Measurements from ENCODE around the gene SS18.

The SS18 gene

DNA sequence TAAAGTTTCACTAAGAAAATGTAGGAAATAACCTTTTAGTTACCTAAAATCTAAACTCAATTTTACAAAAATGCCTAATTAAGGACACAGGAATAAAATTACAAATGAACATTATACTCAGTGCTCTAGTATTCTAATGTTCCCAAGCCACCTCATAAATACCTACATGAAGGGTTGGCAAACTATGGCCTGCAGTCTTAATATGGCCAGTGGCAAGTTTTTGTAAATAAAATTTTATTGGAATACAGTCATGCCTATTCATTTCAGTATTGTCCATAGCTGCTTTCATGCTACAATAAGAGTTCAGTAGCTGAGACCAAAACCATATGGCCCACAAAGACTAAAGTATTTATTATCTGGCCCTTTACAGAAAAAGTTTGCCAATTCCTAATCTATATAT, 53.8 kb downstream of the SS18 start:
- no peak for DNase-seq (ENCODE audit: low read depth)
- TF ChIP-seq, protein P1, sequence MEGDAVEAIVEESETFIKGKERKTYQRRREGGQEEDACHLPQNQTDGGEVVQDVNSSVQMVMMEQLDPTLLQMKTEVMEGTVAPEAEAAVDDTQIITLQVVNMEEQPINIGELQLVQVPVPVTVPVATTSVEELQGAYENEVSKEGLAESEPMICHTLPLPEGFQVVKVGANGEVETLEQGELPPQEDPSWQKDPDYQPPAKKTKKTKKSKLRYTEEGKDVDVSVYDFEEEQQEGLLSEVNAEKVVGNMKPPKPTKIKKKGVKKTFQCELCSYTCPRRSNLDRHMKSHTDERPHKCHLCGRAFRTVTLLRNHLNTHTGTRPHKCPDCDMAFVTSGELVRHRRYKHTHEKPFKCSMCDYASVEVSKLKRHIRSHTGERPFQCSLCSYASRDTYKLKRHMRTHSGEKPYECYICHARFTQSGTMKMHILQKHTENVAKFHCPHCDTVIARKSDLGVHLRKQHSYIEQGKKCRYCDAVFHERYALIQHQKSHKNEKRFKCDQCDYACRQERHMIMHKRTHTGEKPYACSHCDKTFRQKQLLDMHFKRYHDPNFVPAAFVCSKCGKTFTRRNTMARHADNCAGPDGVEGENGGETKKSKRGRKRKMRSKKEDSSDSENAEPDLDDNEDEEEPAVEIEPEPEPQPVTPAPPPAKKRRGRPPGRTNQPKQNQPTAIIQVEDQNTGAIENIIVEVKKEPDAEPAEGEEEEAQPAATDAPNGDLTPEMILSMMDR (conservative IDR thresholded peaks at IDR 0.05; ENCODE audit: control insufficient read depth, insufficient read depth, low read depth, low read length), result no peak

DNA sequence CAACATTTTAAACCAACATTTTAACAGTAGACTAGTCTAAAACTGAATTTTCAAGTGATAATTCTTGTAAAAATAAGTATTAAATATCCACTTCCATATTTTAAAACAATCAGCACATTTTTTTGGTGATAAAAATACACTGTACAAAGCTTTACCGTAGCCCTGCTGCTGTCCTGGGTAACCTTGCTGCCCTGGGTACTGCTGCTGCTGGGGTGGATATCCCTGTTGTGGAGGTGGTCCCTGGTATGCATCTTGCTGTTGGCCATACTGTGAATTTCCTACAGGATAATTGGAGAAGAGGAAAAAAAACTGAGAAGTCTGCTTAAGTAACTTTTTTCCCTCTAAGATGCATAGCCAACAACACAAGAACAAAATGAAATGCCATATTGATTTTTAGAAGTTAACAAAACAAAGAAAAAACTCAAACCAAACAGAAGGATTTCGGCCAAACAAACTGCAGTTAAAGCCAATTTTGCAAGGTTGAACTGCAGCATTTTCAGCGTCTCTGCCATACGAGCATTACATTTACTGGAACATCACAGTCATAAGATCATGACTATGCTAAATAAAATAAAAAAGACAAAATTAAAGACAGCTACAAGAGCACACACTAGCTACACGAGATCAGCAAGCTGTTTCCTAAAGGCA, 55.4 kb downstream of the SS18 start:
- no peak for DNase-seq (ENCODE audit: low read depth)
- no peak overlapping the region for H3K4me3 ChIP-seq (ENCODE audit: control insufficient read depth, low read depth, low read length)
- TF ChIP-seq, protein P1 (conservative IDR thresholded peaks at IDR 0.05; ENCODE audit: control insufficient read depth, insufficient read depth, low read depth, low read length), result no peak

More for the DNA sequence above, 53.8 kb downstream of the SS18 start:
- H3K4me3 ChIP-seq (ENCODE audit: control insufficient read depth, low read depth, low read length), result no peak overlapping the region

DNA sequence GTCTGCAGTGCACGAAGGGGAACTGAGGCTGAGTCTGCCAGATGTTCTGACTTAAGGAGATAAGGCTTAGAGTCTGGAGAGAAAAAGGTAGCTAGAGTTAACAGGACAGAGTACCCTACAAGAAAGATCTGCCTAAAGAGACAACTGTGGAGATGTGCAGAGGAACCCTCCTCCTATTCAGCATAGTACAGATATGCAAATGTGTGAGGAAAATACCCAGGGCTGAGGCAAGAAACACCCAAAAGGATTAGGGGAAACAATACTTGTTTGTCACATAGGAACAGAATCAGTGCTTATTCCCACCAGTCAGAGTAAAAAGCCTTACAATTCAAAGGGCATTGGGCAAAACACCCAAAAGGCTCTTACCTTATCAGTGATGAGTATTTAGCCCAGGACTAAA, 67.8 kb downstream of the SS18 start:
- TF ChIP-seq, protein P1 (conservative IDR thresholded peaks at IDR 0.05; ENCODE audit: control insufficient read depth, insufficient read depth, low read depth, low read length), result no peak

DNA sequence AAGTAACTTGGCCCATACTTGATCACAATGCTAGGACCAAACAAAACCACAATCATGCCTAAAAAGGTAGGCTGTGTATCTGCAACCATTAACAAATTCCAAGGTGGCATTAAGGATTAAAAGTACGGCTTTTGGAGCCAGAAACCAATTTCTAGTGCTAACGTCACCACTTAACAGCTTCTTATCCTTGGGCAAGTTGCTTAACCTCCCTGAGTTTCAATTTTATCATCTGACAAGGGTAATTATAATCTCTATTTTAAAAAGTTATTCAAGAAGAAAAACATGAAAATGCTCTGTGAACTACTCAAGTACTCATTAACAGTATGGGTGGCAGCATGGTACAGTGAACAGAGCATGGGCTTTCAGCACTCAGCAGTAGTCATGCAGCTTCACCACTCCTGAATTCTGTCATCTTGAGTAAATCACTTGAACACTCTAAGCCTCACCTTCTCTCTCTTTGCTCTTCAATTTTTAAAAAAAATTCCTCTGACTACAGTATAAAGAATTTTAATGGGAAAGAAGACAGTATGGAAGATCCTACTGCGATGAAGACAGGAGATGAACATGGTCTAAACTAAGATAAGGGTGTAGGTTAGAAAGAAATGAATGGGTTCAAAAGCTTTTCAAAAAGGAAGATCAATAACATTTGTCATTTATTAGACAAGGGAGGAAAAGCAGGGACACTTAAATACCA, 69.2 kb downstream of the SS18 start:
- DNase-seq (ENCODE audit: low read depth), result no peak
- TF ChIP-seq, protein P1 (conservative IDR thresholded peaks at IDR 0.05; ENCODE audit: control insufficient read depth, insufficient read depth, low read depth, low read length), result no peak
- no peak overlapping the region for H3K4me3 ChIP-seq (ENCODE audit: control insufficient read depth, low read depth, low read length)

More for the DNA sequence above, 67.8 kb downstream of the SS18 start:
- no peak overlapping the region for H3K4me3 ChIP-seq (ENCODE audit: control insufficient read depth, low read depth, low read length)
- DNase-seq (ENCODE audit: low read depth), result no peak

DNA sequence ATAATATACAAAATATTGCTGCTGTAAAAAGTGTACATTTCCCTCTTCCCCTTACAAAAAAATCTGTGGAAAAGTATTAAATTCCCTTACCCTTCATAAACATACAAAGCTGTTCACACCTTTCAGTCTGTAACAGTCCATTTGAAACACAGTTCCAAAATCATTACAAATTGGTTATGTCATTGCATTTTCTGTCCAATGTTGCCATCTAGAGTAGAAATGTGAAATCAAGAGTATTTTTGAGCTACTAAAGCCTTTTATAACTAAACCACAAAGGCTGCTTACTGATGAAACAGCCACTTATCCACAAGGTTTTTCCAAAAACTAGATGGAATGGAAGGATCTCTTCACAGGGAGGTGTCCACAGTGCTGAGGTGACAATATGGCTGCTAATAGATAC, 72.5 kb downstream of the SS18 start:
- no peak for DNase-seq (ENCODE audit: low read depth)
- H3K4me3 ChIP-seq (ENCODE audit: control insufficient read depth, low read depth, low read length), result no peak overlapping the region
- TF ChIP-seq, protein P1 (conservative IDR thresholded peaks at IDR 0.05; ENCODE audit: control insufficient read depth, insufficient read depth, low read depth, low read length), result no peak

DNA sequence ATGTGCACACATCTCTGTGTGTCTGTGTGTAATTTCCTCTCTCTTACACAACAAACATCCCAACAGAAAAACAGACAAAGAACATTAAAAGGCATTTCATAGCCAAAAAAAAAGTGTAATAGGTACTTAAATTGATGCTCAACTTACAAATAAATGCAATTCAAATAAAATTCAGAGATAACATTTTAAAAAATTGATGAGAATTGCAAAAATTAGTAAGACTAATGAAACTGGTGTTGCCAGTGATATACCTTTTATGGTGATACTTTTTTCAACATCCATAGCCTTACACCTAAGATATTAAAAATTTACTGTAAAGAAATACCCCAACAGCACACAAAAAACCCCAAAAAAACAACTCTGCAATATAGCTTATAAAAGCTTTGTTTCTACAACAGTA, 76.0 kb downstream of the SS18 start:
- no peak overlapping the region for H3K4me3 ChIP-seq (ENCODE audit: control insufficient read depth, low read depth, low read length)
- no peak for DNase-seq (ENCODE audit: low read depth)
- TF ChIP-seq, protein P1 (conservative IDR thresholded peaks at IDR 0.05; ENCODE audit: control insufficient read depth, insufficient read depth, low read depth, low read length), result no peak
